Measurements from ENCODE around the gene CMTM5. TPM values are rescaled to one million over a fixed set of nuclear protein-coding genes. Genes with fewer than 3 reads are reported as not detected.

The CMTM5 gene
- total RNA-seq, 4 donors from 2014 or later, result not detected

DNA sequence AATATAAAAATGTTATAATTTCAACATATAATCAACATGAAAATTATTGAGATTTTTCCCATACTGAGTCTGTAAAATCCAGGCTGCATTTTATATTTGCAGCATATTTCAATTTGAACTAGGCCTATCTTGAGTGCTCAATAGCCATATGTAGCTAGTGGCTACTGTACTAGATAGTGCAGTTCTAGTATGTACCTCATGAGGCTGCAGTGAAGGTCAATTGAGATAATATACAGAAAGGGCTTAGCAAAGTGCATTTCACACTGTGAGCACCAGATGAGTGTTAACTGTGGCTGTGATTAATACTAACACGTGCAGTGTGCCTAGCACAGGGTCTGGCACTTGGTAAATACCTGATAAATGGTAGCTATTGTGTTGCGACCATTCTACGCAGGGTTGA lies 18.8 kb upstream of the CMTM5 start:
- WGBS, 2 donors, result 76 to 77% methylated on average over 3 of the region's 3 CpGs
- TF ChIP-seq, protein P1, sequence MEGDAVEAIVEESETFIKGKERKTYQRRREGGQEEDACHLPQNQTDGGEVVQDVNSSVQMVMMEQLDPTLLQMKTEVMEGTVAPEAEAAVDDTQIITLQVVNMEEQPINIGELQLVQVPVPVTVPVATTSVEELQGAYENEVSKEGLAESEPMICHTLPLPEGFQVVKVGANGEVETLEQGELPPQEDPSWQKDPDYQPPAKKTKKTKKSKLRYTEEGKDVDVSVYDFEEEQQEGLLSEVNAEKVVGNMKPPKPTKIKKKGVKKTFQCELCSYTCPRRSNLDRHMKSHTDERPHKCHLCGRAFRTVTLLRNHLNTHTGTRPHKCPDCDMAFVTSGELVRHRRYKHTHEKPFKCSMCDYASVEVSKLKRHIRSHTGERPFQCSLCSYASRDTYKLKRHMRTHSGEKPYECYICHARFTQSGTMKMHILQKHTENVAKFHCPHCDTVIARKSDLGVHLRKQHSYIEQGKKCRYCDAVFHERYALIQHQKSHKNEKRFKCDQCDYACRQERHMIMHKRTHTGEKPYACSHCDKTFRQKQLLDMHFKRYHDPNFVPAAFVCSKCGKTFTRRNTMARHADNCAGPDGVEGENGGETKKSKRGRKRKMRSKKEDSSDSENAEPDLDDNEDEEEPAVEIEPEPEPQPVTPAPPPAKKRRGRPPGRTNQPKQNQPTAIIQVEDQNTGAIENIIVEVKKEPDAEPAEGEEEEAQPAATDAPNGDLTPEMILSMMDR (IDR thresholded peaks at IDR 0.05), result no peak
- TF ChIP-seq POLR2A (IDR thresholded peaks at IDR 0.05), result no peak

DNA sequence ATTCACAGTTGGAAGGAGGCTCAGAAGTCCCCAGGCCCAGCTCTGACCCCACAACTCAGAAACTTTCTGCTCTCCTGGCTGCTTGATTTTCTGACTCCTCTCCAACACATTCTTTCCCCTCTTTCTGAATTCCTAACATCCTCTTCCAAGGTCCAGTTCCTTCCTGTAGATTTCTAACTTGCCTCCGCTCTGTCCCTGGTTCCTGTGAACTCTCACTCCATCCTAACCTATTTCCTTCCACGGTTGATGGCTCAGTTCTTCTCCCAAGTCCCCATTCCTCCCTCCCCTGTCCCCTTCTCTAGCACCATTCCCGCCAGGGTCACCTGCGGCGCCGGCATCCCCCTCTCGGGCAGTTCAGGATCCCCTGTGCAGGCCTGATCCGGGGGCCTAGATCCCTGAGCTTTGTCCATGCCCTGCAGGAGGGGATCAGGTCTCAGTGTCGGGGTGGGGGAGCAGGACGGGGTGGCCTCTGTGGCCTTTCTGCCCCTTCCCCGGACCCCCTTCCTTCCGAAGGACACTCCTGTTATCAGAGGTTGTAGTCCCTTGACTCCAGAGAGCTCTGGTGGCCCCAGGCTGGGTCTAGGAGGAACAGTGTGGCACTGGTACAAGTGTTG lies 18.2 kb upstream of the CMTM5 start:
- H3K9me3 ChIP-seq, result no peaks in the 10 kb centered on the region
- DNase-seq, result no peak
- TF ChIP-seq, protein P1 (IDR thresholded peaks at IDR 0.05), result no peak
- TF ChIP-seq POLR2A (IDR thresholded peaks at IDR 0.05), result no peak
- H3K27ac ChIP-seq, result no peak overlapping the region
- WGBS, 2 donors, result 85 to 92% methylated on average over 6 to 12 of the region's 12 CpGs
- intact Hi-C loops (cut with DNase I), result no loop called here
- H3K36me3 ChIP-seq, result peaks cover 5 to 49% (median 16%) of the 10 kb centered on the region in 3 donors
- H3K27me3 ChIP-seq, result peaks cover 0 to 15% (median 0%) of the 10 kb centered on the region in 4 donors
- H3K4me1 ChIP-seq, result peaks cover 10 to 39% (median 13%) of the 10 kb centered on the region in 3 donors
- no peak overlapping the region for H3K4me3 ChIP-seq

More for the DNA sequence above, 18.8 kb upstream of the CMTM5 start:
- intact Hi-C loops (cut with DNase I), result no loop called here
- Histone ChIP-seq H3K9me3 (no peaks in the 10 kb centered on the region), H3K4me3 (no peak overlapping the region), H3K36me3 (peaks cover 5 to 49% (median 16%) of the 10 kb centered on the region in 3 donors), H3K27ac (no peak overlapping the region), H3K27me3 (peaks cover 0 to 21% (median 0%) of the 10 kb centered on the region in 4 donors), H3K4me1 (peaks cover 4 to 37% (median 10%) of the 10 kb centered on the region in 3 donors)
- DNase-seq, result no peak

DNA sequence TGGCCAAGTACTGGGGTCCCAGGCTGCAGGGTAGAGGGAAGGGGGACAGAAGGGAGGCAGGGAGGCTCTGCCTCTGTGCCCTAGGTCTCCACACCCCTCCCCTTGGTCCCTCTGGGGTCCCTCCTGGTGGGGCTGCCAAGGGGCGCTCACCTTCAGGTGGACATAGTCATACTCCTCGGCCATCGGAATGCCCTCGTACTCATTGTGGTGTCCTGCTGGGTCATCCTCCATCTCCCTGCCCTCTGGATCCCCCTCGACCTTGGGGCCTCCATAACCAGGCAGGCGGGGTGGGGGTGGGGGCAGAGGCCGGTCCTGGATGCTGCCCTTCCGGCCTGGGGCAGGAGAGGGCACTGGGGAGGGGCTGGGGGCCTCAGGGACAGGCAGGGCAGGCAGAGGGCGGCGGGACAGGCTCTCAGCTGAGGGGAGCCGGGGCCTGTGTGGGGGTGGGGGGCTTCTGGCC lies 17.6 kb upstream of the CMTM5 start:
- no peak overlapping the region for H3K27ac ChIP-seq
- H3K27me3 ChIP-seq, result peaks cover 0 to 15% (median 0%) of the 10 kb centered on the region in 4 donors
- H3K4me3 ChIP-seq, result no peak overlapping the region
- intact Hi-C loops (cut with DNase I), result no loop called here
- H3K4me1 ChIP-seq, result peaks cover 16 to 44% (median 18%) of the 10 kb centered on the region in 3 donors
- 87% methylated on average over 4 of the region's 11 CpGs; no CpG with 5 or more reads in 1 of the 2 donors for WGBS, 2 donors
- H3K36me3 ChIP-seq, result peaks cover 5 to 49% (median 16%) of the 10 kb centered on the region in 3 donors
- no peaks in the 10 kb centered on the region for H3K9me3 ChIP-seq
- TF ChIP-seq, protein P1 (IDR thresholded peaks at IDR 0.05), result no peak
- TF ChIP-seq POLR2A (IDR thresholded peaks at IDR 0.05), result no peak
- DNase-seq, result no peak

DNA sequence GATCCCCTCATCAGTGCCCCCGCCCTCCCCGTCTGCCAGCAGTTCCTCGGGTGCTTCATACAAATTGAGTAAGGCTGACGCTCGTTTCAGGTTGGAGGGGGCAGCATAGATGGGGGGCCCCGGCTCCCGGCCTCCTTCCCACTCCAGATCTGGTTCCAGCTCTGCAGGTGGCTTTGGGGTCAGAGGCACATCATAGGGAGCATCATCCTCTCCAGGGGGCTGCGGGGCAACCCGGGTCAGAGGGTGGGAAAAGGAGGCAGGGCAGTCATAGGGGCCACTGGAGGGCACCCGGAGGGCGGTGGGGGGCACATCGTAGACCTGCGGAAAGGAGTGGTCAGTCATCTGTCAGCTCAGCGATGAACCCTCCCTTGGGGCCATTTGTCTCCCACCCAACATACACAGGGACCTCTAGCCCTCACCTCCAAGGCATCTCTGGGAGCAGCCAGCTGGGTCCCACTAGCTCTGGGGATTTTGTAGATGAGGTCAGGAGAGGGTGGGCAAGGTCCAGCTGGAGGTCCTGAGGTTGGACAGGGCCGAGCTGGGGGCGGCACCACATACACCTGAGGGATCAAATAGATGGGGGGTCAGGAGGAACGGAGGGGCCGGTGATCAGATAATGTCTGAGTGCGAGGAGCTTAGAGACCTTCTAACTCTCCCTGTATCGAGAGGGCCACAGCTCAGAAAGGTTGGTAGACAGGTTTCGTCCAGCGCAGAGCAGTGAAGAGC lies 17.0 kb upstream of the CMTM5 start:
- DNase-seq, result no peak
- no peak for TF ChIP-seq POLR2A (IDR thresholded peaks at IDR 0.05)
- TF ChIP-seq, protein P1 (IDR thresholded peaks at IDR 0.05), result no peak

DNA sequence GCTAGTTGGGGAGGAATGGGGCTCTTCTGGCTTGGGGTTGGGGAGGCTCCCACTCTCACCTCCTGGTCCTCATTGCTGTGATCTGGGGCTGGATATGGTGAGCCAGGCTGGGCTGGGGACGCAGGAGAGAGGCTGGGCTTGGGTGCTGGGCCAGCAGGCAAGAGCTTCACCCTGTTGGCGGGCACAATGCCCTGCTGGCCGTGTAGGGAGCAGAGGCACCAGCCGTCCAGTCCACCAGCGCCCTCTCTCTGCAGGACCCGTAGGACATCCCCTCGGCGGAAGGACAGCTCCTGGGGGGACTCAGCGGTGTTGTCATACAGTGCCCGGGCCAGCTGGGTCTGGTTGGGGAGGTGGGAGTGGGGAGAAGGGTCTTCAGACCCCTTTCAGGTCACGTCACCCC lies 16.4 kb upstream of the CMTM5 start:
- TF ChIP-seq, protein P1 (IDR thresholded peaks at IDR 0.05), result peak in 1 of 6 experiments; percentile 4
- TF ChIP-seq POLR2A (IDR thresholded peaks at IDR 0.05), result no peak
- no peak for DNase-seq
- no peaks in the 10 kb centered on the region for H3K9me3 ChIP-seq
- H3K27ac ChIP-seq, result peak overlapping the region in 2 of 4 donors; percentile 39 to 49
- peaks cover 0 to 28% (median 0%) of the 10 kb centered on the region in 4 donors for H3K27me3 ChIP-seq
- peaks cover 5 to 49% (median 16%) of the 10 kb centered on the region in 3 donors for H3K36me3 ChIP-seq
- intact Hi-C loops (cut with DNase I), result no loop called here
- H3K4me3 ChIP-seq, result no peak overlapping the region
- WGBS, 2 donors, result 74 to 76% methylated on average over 5 to 8 of the region's 11 CpGs
- H3K4me1 ChIP-seq, result peaks cover 16 to 57% (median 20%) of the 10 kb centered on the region in 3 donors

More for the DNA sequence above, 17.0 kb upstream of the CMTM5 start:
- Histone ChIP-seq H3K27ac (peak overlapping the region in 1 of 4 donors; percentile 49), H3K27me3 (peaks cover 0 to 22% (median 0%) of the 10 kb centered on the region in 4 donors), H3K9me3 (no peaks in the 10 kb centered on the region), H3K36me3 (peaks cover 5 to 49% (median 16%) of the 10 kb centered on the region in 3 donors), H3K4me1 (peaks cover 16 to 51% (median 20%) of the 10 kb centered on the region in 3 donors), H3K4me3 (no peak overlapping the region)
- 81 to 84% methylated on average over 10 to 16 of the region's 22 CpGs for WGBS, 2 donors
- intact Hi-C loops (cut with DNase I), result no loop called here

All from esophagus squamous epithelium (tissue), 5 donors.